Mucosa of stomach (tissue), 1 donor: ENCODE measurements around the gene CREBL2.
A peak's percentile ranks its signal among the peaks of the same experiment; 100 is the strongest.
"Not testable (repeated sequence)": the region's sequence is repeated elsewhere in the genome, so short reads cannot be mapped to it uniquely, and the experiment has no call there.

ENCODE experiments used
- H3K27me3 ChIP-seq: one replicate; pipeline ENCODE4 v1.7.0; 2013; ENCODE audit warnings: mild to moderate bottlenecking, low read length; ENCODE audit not compliant: control insufficient read depth, insufficient read depth
- H3K36me3 ChIP-seq: one replicate; pipeline ENCODE4 v1.7.0; 2013; ENCODE audit warnings: low read length; ENCODE audit not compliant: control insufficient read depth, insufficient read depth
- H3K4me1 ChIP-seq: one replicate; pipeline ENCODE4 v1.7.0; 2013; ENCODE audit warnings: mild to moderate bottlenecking, low read length; ENCODE audit not compliant: control insufficient read depth, insufficient read depth
- H3K4me3 ChIP-seq: one replicate; pipeline ENCODE4 v1.7.0; 2013; ENCODE audit warnings: low read length
- H3K9ac ChIP-seq: one replicate; pipeline ENCODE4 v1.7.0; 2013; ENCODE audit warnings: mild to moderate bottlenecking, low read length, moderate library complexity
- H3K9me3 ChIP-seq: one replicate; pipeline ENCODE4 v1.7.0; 2013; ENCODE audit warnings: mild to moderate bottlenecking, low read length, moderate library complexity; ENCODE audit not compliant: control insufficient read depth
- donor health status: Pancreatic carcinoma.

CREBL2 gene

GRCh38 chr12:12611512-12612306 lies at the start of gene CREBL2:
Gene CREBL2 (plus strand): TSS chr12:12611876. CDS start chr12:12612173, 297 bp downstream.
- Histone ChIP-seq H3K4me3 (peak within 1 kb of the TSS; percentile 96), H3K27me3 (no peaks in the 10 kb centered on the region), H3K36me3 (no peaks in the 10 kb centered on the region), H3K9me3 (no peaks in the 10 kb centered on the region), H3K9ac (peak within 1 kb of the TSS; percentile 94), H3K4me1 (peaks cover 14% of the 10 kb centered on the region)

- Histone ChIP-seq H3K9me3 (no peaks in the 10 kb centered on the region), H3K36me3 (no peaks in the 10 kb centered on the region), H3K4me3 (peak overlapping the region; percentile 10), H3K27me3 (no peaks in the 10 kb centered on the region), H3K4me1 (peaks cover 16% of the 10 kb centered on the region), H3K9ac (peak overlapping the region; percentile 99)
Measured at GRCh38 chr12:12562016-12562483, 49.6 kb upstream of the CREBL2 start.

GRCh38 chr12:12562585-12563261 lies 49.0 kb upstream of the CREBL2 start, which contains the start of gene DUSP16:
Gene DUSP16 (minus strand): TSS chr12:12562863. CDS start chr12:12521098, 41,765 bp downstream.
- no peaks in the 10 kb centered on the region for H3K27me3 ChIP-seq
- peak within 1 kb of the TSS; percentile 73 for H3K4me3 ChIP-seq
- H3K9me3 ChIP-seq, result no peaks in the 10 kb centered on the region
- H3K36me3 ChIP-seq, result no peaks in the 10 kb centered on the region
- H3K9ac ChIP-seq, result peak within 1 kb of the TSS; percentile 99
- H3K4me1 ChIP-seq, result peaks cover 16% of the 10 kb centered on the region

- H3K36me3 ChIP-seq, result no peaks in the 10 kb centered on the region
- H3K9me3 ChIP-seq, result no peaks in the 10 kb centered on the region
- peak overlapping the region; percentile 93 for H3K9ac ChIP-seq
- H3K4me1 ChIP-seq, result peaks cover 16% of the 10 kb centered on the region
- no peak overlapping the region for H3K4me3 ChIP-seq
- H3K27me3 ChIP-seq, result no peaks in the 10 kb centered on the region
Measured at GRCh38 chr12:12563290-12563928, 48.3 kb upstream of the CREBL2 start.

GRCh38 chr12:12564911-12565310 lies 46.8 kb upstream of the CREBL2 start:
- H3K4me1 ChIP-seq, result peaks cover 16% of the 10 kb centered on the region
- no peaks in the 10 kb centered on the region for H3K27me3 ChIP-seq
- H3K4me3 ChIP-seq, result no peak overlapping the region
- no peaks in the 10 kb centered on the region for H3K9me3 ChIP-seq
- H3K9ac ChIP-seq, result no peak overlapping the region
- H3K36me3 ChIP-seq, result no peaks in the 10 kb centered on the region

- not testable (repeated sequence) for H3K27me3 ChIP-seq, H3K9ac ChIP-seq, H3K4me3 ChIP-seq, H3K36me3 ChIP-seq, H3K9me3 ChIP-seq
- peaks cover 16% of the 10 kb centered on the region for H3K4me1 ChIP-seq
Measured at GRCh38 chr12:12565971-12566370, 45.7 kb upstream of the CREBL2 start.

GRCh38 chr12:12572659-12573058 lies 39.0 kb upstream of the CREBL2 start:
- H3K4me3 ChIP-seq, result no peak overlapping the region
- no peaks in the 10 kb centered on the region for H3K9me3 ChIP-seq

GRCh38 chr12:12577786-12578185 lies 33.9 kb upstream of the CREBL2 start:
- Histone ChIP-seq H3K4me1 (no peaks in the 10 kb centered on the region), H3K4me3 (no peak overlapping the region), H3K36me3 (no peaks in the 10 kb centered on the region), H3K27me3 (no peaks in the 10 kb centered on the region), H3K9ac (no peak overlapping the region), H3K9me3 (no peaks in the 10 kb centered on the region)

More at GRCh38 chr12:12572659-12573058, 39.0 kb upstream of the CREBL2 start:
- H3K36me3 ChIP-seq, result no peaks in the 10 kb centered on the region
- H3K4me1 ChIP-seq, result no peaks in the 10 kb centered on the region
- H3K9ac ChIP-seq, result no peak overlapping the region
- no peaks in the 10 kb centered on the region for H3K27me3 ChIP-seq

GRCh38 chr12:12580716-12581115 lies 31.0 kb upstream of the CREBL2 start:
- H3K36me3 ChIP-seq, H3K9me3 ChIP-seq, H3K4me1 ChIP-seq, H3K4me3 ChIP-seq, H3K27me3 ChIP-seq, H3K9ac ChIP-seq: not testable (repeated sequence)

- Histone ChIP-seq H3K36me3 (no peaks in the 10 kb centered on the region), H3K27me3 (no peaks in the 10 kb centered on the region), H3K9me3 (no peaks in the 10 kb centered on the region), H3K4me1 (peaks cover 5% of the 10 kb centered on the region), H3K9ac (no peak overlapping the region), H3K4me3 (no peak overlapping the region)
Measured at GRCh38 chr12:12582193-12582881, 29.3 kb upstream of the CREBL2 start.

GRCh38 chr12:12582895-12583303 lies 28.8 kb upstream of the CREBL2 start:
- Histone ChIP-seq H3K36me3 (no peaks in the 10 kb centered on the region), H3K4me1 (peaks cover 5% of the 10 kb centered on the region), H3K9ac (no peak overlapping the region), H3K27me3 (no peaks in the 10 kb centered on the region), H3K4me3 (no peak overlapping the region), H3K9me3 (no peaks in the 10 kb centered on the region)
